ENCODE results near the gene SREBF1.
A peak's percentile ranks its signal among the peaks of the same experiment; 100 is the strongest.

Gene SREBF1

GRCh38 chr17:17836818-17837379 lies at the start of gene SREBF1:
Gene SREBF1 (minus strand): TSS chr17:17836986. CDS start chr17:17836817, 169 bp downstream.
- Histone ChIP-seq H3K27me3 (ENCODE audit: control insufficient read depth, insufficient read depth, low read length) (no peaks in the 10 kb centered on the region), H3K4me1 (ENCODE audit: control insufficient read depth, insufficient read depth, low read length) (peaks cover 58% of the 10 kb centered on the region), H3K9ac (ENCODE audit: low read length) (peak within 1 kb of the TSS; percentile 92), H3K36me3 (ENCODE audit: control insufficient read depth, insufficient read depth, low read length) (no peaks in the 10 kb centered on the region), H3K4me3 (ENCODE audit: low read length) (peak within 1 kb of the TSS; percentile 39), H3K9me3 (ENCODE audit: control insufficient read depth, low read length) (no peaks in the 10 kb centered on the region)

GRCh38 chr17:17886226-17886625 lies 49.4 kb upstream of the SREBF1 start:
- H3K9ac ChIP-seq (ENCODE audit: low read length), result no peak overlapping the region
- H3K4me3 ChIP-seq (ENCODE audit: low read length), result no peak overlapping the region
- no peaks in the 10 kb centered on the region for H3K9me3 ChIP-seq (ENCODE audit: control insufficient read depth, low read length)
- H3K36me3 ChIP-seq (ENCODE audit: control insufficient read depth, insufficient read depth, low read length), result peaks cover 14% of the 10 kb centered on the region
- H3K27me3 ChIP-seq (ENCODE audit: control insufficient read depth, insufficient read depth, low read length), result no peaks in the 10 kb centered on the region
- no peaks in the 10 kb centered on the region for H3K4me1 ChIP-seq (ENCODE audit: control insufficient read depth, insufficient read depth, low read length)

DNA sequence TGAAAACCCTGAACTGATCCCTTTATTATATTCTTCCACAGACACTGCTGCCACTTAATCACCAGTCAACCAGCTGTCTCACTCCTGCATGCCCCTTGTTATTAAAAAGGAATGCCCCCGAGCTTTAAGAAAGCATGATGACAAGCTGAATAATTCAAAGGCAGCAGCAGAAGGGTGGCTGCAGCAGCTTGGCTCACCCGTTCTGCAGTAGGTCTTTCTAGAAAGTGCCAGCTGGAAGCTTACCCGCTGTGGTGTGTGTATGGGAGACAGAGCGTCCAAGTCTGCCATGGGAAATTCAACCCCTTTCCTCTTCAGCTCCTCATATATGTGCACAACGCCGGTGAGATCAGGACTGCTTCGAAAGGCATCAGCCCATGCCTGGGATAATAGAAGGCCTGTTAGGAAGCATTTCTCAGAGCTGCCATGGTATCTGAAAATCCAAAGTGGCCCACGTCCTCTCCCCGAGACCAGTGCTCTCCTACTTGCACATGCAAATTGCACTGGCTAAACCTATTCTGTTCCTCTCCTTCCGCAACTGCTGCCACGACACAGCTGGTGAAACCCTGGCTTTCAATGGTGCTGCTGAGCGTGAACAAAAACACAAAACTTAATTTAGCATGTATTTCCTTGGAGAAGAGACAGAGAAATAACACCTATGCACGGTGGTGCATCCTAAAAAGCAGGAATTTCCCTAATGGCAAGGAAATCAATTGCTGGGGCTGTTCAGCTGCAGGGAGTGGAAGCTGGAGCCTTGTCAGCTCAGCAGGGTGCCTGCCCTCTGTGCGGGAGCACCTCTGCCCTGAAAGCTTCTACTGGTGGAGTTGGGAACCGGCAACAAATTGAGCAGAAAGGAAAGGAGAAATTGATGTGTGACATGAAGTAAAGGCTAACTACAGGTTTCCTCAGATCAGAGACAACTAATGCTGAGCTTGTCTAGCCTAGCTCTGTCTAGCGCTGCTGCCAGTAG lies 47.9 kb upstream of the SREBF1 start:
- Histone ChIP-seq H3K27me3 (ENCODE audit: control insufficient read depth, insufficient read depth, low read length) (no peaks in the 10 kb centered on the region), H3K4me1 (ENCODE audit: control insufficient read depth, insufficient read depth, low read length) (no peaks in the 10 kb centered on the region), H3K9ac (ENCODE audit: low read length) (no peak overlapping the region), H3K9me3 (ENCODE audit: control insufficient read depth, low read length) (no peaks in the 10 kb centered on the region), H3K4me3 (ENCODE audit: low read length) (no peak overlapping the region), H3K36me3 (ENCODE audit: control insufficient read depth, insufficient read depth, low read length) (peaks cover 10% of the 10 kb centered on the region)

GRCh38 chr17:17883801-17884200 lies 47.0 kb upstream of the SREBF1 start:
- H3K9me3 ChIP-seq (ENCODE audit: control insufficient read depth, low read length), result no peaks in the 10 kb centered on the region
- H3K9ac ChIP-seq (ENCODE audit: low read length), result no peak overlapping the region
- peaks cover 8% of the 10 kb centered on the region for H3K36me3 ChIP-seq (ENCODE audit: control insufficient read depth, insufficient read depth, low read length)
- no peaks in the 10 kb centered on the region for H3K4me1 ChIP-seq (ENCODE audit: control insufficient read depth, insufficient read depth, low read length)
- no peak overlapping the region for H3K4me3 ChIP-seq (ENCODE audit: low read length)
- H3K27me3 ChIP-seq (ENCODE audit: control insufficient read depth, insufficient read depth, low read length), result no peaks in the 10 kb centered on the region

- no peak overlapping the region for H3K4me3 ChIP-seq (ENCODE audit: low read length)
- H3K36me3 ChIP-seq (ENCODE audit: control insufficient read depth, insufficient read depth, low read length), result peaks cover 8% of the 10 kb centered on the region
- H3K9ac ChIP-seq (ENCODE audit: low read length), result no peak overlapping the region
- H3K4me1 ChIP-seq (ENCODE audit: control insufficient read depth, insufficient read depth, low read length), result peaks cover 16% of the 10 kb centered on the region
- H3K9me3 ChIP-seq (ENCODE audit: control insufficient read depth, low read length), result no peaks in the 10 kb centered on the region
- no peaks in the 10 kb centered on the region for H3K27me3 ChIP-seq (ENCODE audit: control insufficient read depth, insufficient read depth, low read length)
Measured at GRCh38 chr17:17882082-17882581, 45.3 kb upstream of the SREBF1 start.

- no peak overlapping the region for H3K4me3 ChIP-seq (ENCODE audit: low read length)
- H3K27me3 ChIP-seq (ENCODE audit: control insufficient read depth, insufficient read depth, low read length), result no peaks in the 10 kb centered on the region
- H3K9me3 ChIP-seq (ENCODE audit: control insufficient read depth, low read length), result no peaks in the 10 kb centered on the region
- peaks cover 26% of the 10 kb centered on the region for H3K4me1 ChIP-seq (ENCODE audit: control insufficient read depth, insufficient read depth, low read length)
- H3K36me3 ChIP-seq (ENCODE audit: control insufficient read depth, insufficient read depth, low read length), result peaks cover 9% of the 10 kb centered on the region
- no peak overlapping the region for H3K9ac ChIP-seq (ENCODE audit: low read length)
Measured at GRCh38 chr17:17880577-17881196, 43.9 kb upstream of the SREBF1 start.

DNA sequence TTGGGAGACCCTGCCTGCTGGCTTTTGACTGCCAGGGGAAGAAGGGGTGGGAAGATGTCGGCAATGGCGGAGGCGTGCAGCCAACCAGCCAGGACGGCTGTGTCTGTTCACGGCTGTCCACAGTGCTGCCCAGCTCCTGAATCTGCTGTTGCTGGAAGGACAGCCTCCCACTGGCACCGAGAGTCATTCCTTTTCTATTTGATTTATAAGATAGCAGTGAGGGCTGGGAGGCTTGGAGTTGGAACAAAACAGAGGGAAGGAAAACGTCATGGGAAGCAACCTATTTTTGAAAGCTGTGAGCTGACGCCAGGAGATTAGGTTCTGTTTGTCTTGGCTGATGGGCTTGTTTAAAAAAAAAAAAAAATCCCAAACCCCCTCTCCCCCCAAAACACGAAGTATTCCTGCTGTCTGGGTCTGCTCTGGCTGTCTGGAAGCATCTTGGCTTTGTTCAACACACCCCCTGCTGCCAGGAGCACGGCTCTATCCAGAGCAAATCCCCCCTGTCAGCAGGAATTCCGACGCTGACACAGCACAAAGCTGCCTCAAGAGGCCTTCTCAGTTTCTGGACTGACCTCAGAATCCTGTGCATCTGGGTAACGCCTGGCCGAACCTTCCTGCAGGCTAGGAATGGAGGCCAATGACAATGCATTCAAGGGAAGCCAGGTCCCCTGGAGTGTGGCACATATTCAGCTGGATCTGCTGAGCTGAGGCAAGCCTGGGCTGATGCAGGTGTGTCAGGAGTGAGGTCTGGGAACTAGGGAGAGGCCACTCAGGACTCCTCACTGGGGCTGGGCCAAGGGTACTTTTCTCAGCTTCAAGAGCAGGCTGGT lies 41.0 kb upstream of the SREBF1 start:
- Histone ChIP-seq H3K27me3 (ENCODE audit: control insufficient read depth, insufficient read depth, low read length) (no peaks in the 10 kb centered on the region), H3K9ac (ENCODE audit: low read length) (peak overlapping the region; percentile 38), H3K4me1 (ENCODE audit: control insufficient read depth, insufficient read depth, low read length) (peaks cover 26% of the 10 kb centered on the region), H3K9me3 (ENCODE audit: control insufficient read depth, low read length) (no peaks in the 10 kb centered on the region), H3K36me3 (ENCODE audit: control insufficient read depth, insufficient read depth, low read length) (peaks cover 9% of the 10 kb centered on the region), H3K4me3 (ENCODE audit: low read length) (no peak overlapping the region)

DNA sequence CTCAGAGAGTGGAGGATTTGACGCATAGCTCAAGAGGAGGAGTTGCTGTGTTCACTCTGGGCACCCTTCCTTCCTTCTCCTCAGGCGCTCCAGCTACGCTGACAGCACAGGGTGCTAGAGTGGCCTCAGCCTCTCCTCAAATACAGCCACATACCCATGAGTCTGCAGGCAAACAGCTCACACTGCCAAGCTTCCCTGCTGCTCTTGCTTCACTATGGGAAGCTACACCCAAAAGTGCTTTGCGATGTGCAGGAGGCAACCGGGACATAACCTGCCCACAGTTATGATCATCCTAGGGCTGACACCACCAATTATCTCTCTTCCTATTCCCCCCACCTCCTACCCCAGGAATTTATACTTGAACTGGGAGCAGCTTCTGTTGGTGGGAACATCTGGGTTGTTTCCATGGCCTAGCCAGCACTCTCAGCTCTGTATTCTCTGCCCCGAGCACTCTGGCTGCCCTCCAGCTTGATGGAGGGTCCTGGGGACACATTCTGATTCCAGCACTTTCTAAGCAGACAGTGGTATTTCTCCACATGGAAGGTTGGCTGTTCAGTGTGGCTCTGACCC lies 40.3 kb upstream of the SREBF1 start:
- H3K9ac ChIP-seq (ENCODE audit: low read length), result peak overlapping the region; percentile 38
- peaks cover 9% of the 10 kb centered on the region for H3K36me3 ChIP-seq (ENCODE audit: control insufficient read depth, insufficient read depth, low read length)
- peaks cover 26% of the 10 kb centered on the region for H3K4me1 ChIP-seq (ENCODE audit: control insufficient read depth, insufficient read depth, low read length)
- H3K27me3 ChIP-seq (ENCODE audit: control insufficient read depth, insufficient read depth, low read length), result no peaks in the 10 kb centered on the region
- no peaks in the 10 kb centered on the region for H3K9me3 ChIP-seq (ENCODE audit: control insufficient read depth, low read length)
- no peak overlapping the region for H3K4me3 ChIP-seq (ENCODE audit: low read length)

DNA sequence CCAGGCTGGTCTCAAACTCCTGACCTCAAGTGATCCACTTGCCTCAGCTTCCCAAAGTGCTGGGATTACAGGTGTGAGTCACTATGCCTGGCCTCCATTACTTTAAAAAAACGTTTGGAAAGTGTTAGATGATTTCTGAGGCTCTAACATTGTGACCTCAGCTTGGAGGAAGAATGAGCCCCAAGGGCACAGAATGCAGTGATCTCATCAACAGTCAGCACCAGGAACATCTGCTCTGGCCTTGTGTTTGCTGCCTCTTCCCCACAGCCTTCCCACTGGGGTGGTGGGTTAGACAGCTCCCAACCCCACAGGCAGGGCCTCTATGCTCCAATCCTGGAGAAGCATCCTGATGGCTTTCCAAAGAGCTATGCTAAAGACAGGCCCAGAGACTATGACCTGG lies 37.7 kb upstream of the SREBF1 start:
- H3K9ac ChIP-seq (ENCODE audit: low read length), result no peak overlapping the region
- H3K27me3 ChIP-seq (ENCODE audit: control insufficient read depth, insufficient read depth, low read length), result no peaks in the 10 kb centered on the region
- H3K36me3 ChIP-seq (ENCODE audit: control insufficient read depth, insufficient read depth, low read length), result peaks cover 8% of the 10 kb centered on the region
- no peak overlapping the region for H3K4me3 ChIP-seq (ENCODE audit: low read length)
- peaks cover 26% of the 10 kb centered on the region for H3K4me1 ChIP-seq (ENCODE audit: control insufficient read depth, insufficient read depth, low read length)
- H3K9me3 ChIP-seq (ENCODE audit: control insufficient read depth, low read length), result no peaks in the 10 kb centered on the region

- Histone ChIP-seq H3K27me3 (ENCODE audit: control insufficient read depth, insufficient read depth, low read length) (no peaks in the 10 kb centered on the region), H3K9me3 (ENCODE audit: control insufficient read depth, low read length) (no peaks in the 10 kb centered on the region), H3K36me3 (ENCODE audit: control insufficient read depth, insufficient read depth, low read length) (peaks cover 8% of the 10 kb centered on the region), H3K4me1 (ENCODE audit: control insufficient read depth, insufficient read depth, low read length) (peaks cover 24% of the 10 kb centered on the region), H3K4me3 (ENCODE audit: low read length) (no peak overlapping the region), H3K9ac (ENCODE audit: low read length) (no peak overlapping the region)
Measured at GRCh38 chr17:17873450-17873991, 36.7 kb upstream of the SREBF1 start.
